Kidney (tissue), 14 donors: ENCODE results near the gene ZNF865. TPM values are rescaled to one million over a fixed set of nuclear protein-coding genes. Genes with fewer than 3 reads are reported as not detected.

Source experiments
- DNase-seq, 5 donors: peaks; one replicate each; pipeline ENCODE4 v3.0.0-alpha.2; 2013 to 2020
- FAIRE-seq: peaks from 2 replicates; lab custom pipeline; 2012; peaks lifted over from hg19 to GRCh38; lab: Jason Lieb, UNC
- H3K27ac ChIP-seq, 2 donors: one replicate each; pipeline ENCODE4 v1.7.0; 2013; ENCODE audit warnings: low read depth in 2 of 2, low read length in 2 of 2, inconsistent platforms in 1 of 2
- H3K27me3 ChIP-seq: one replicate; pipeline ENCODE4 v1.7.1; 2013; ENCODE audit warnings: low read length, inconsistent platforms; ENCODE audit not compliant: control insufficient read depth, insufficient read depth
- H3K36me3 ChIP-seq, 3 donors: one replicate each; pipeline versions ENCODE4 v1.7.0 to v1.7.1; 2013; ENCODE audit warnings: low read length in 3 of 3, control low read depth in 1 of 3, inconsistent platforms in 1 of 3; ENCODE audit not compliant: insufficient read depth in 3 of 3, control insufficient read depth in 2 of 3
- H3K4me1 ChIP-seq, 3 donors: one replicate each; pipeline versions ENCODE4 v1.7.0 to v1.7.1; 2013; ENCODE audit warnings: low read length in 3 of 3, inconsistent platforms in 1 of 3, low read depth in 1 of 3; ENCODE audit not compliant: control insufficient read depth in 2 of 3, insufficient read depth in 2 of 3
- H3K4me3 ChIP-seq, 3 donors: one replicate each; pipeline versions ENCODE4 v1.7.0 to v1.8.1; 2013; ENCODE audit warnings: low read length in 3 of 3, control low read depth in 1 of 3, inconsistent platforms in 1 of 3
- H3K9ac ChIP-seq, 3 donors: one replicate each; pipeline versions ENCODE4 v1.7.0 to v1.7.1; 2013; ENCODE audit warnings: low read length in 3 of 3, control low read depth in 1 of 3, inconsistent platforms in 1 of 3
- H3K9me3 ChIP-seq, 3 donors: one replicate each; pipeline versions ENCODE4 v1.7.0 to v1.7.1; 2013; ENCODE audit warnings: low read length in 3 of 3, control low read depth in 1 of 3, inconsistent platforms in 1 of 3; ENCODE audit not compliant: control insufficient read depth in 2 of 3, insufficient read depth in 1 of 3
- intact Hi-C: fragments of 100-400 bp; cut with DNase I; formaldehyde crosslinking; loops from one replicate; pipeline ENCODE4 v1.11.1; 2022
- polyA plus RNA-seq: library from polyadenylated mRNA; stranded (reverse); fragments of 350-450 nt; fragmentation: Illumina TruSeq; extraction: RNeasy Lipid Tissue Mini Kit (QIAGEN cat#74804); gene quantifications from one replicate; pipeline ENCODE4 v1.2.3, GENCODE V29; 2014; ENCODE audit warnings: low read depth, low replicate concordance; ENCODE audit not compliant: insufficient read depth
- total RNA-seq: library from RNA; stranded (reverse); fragmentation: NEBNext Ultra II Directional; extraction: Animal tissue kit (Norgen Biotek cat#: 25700); gene quantifications from one replicate; pipeline ENCODE4 v1.2.1, GENCODE V29; 2021
- TF ChIP-seq, protein P1 (sequence below): IDR thresholded peaks from 3 replicates; pipeline ENCODE4 v1.5.1; 2012; ENCODE audit warnings: mild to moderate bottlenecking, moderate library complexity, borderline replicate concordance; ENCODE audit not compliant: insufficient read depth; ENCODE audit errors: extremely low read depth
- donor health status: control.
- donor health status: control.
- donor health status: control.
- donor health status: control.
- donor health status: control.
- donor health status: DM: yes; HTN: yes; CAD: no.
- donor health status: Normal renal cell carcinoma (clear cell type).

Gene ZNF865
- total and polyA plus RNA-seq, 2 donors from 2014 or later = 5.8 to 17.4 TPM

- FAIRE-seq (no peak), DNase-seq (peak in 1 of 5 donors; percentile 72)
- H3K27ac ChIP-seq = peak overlapping the region; percentile 85 to 99
- H3K4me3 ChIP-seq = peak overlapping the region; percentile 56 to 98 (median 68)
- H3K27me3 ChIP-seq = no peaks in the 10 kb centered on the region
- peak overlapping the region; percentile 37 to 77 (median 48) for H3K9ac ChIP-seq
- H3K4me1 ChIP-seq = peaks cover 0 to 11% (median 3%) of the 10 kb centered on the region in 3 donors
- H3K36me3 ChIP-seq = peaks cover 0 to 3% (median 0%) of the 10 kb centered on the region in 3 donors
- H3K9me3 ChIP-seq = no peaks in the 10 kb centered on the region
- intact Hi-C loops = no loop called here
- TF ChIP-seq, protein P1, sequence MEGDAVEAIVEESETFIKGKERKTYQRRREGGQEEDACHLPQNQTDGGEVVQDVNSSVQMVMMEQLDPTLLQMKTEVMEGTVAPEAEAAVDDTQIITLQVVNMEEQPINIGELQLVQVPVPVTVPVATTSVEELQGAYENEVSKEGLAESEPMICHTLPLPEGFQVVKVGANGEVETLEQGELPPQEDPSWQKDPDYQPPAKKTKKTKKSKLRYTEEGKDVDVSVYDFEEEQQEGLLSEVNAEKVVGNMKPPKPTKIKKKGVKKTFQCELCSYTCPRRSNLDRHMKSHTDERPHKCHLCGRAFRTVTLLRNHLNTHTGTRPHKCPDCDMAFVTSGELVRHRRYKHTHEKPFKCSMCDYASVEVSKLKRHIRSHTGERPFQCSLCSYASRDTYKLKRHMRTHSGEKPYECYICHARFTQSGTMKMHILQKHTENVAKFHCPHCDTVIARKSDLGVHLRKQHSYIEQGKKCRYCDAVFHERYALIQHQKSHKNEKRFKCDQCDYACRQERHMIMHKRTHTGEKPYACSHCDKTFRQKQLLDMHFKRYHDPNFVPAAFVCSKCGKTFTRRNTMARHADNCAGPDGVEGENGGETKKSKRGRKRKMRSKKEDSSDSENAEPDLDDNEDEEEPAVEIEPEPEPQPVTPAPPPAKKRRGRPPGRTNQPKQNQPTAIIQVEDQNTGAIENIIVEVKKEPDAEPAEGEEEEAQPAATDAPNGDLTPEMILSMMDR = no peak
Observed at GRCh38 chr19:55600662-55601028, 4.8 kb upstream of the ZNF865 start.

DNA sequence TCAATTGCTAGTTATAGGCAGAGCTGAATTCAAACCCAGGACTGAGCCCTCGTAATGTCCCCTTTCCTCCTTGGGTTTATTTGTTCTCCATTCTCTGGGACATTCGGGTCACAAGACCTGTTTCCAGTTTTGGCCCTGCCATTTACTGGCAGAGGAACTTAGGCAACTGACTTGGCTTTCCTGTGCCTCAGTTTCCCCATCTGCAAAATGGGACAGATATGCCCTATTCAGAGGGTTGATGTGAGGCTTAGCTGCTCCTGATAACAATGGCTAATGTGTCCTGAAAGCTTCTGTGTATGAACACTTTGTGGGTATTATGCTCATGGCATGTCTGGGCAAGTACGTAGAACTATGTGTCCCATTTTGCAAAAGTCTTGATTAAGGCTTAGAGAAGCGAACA lies 4.4 kb upstream of the ZNF865 start:
- TF ChIP-seq, protein P1 = no peak
- DNase-seq = peak in 1 of 5 donors; percentile 57
- Histone ChIP-seq H3K9me3 (no peaks in the 10 kb centered on the region), H3K27ac (peak overlapping the region in 1 of 2 donors; percentile 99), H3K36me3 (peaks cover 0 to 3% (median 0%) of the 10 kb centered on the region in 3 donors), H3K27me3 (no peaks in the 10 kb centered on the region), H3K9ac (peak overlapping the region; percentile 37 to 77 (median 48)), H3K4me1 (peaks cover 0 to 11% (median 3%) of the 10 kb centered on the region in 3 donors), H3K4me3 (peak overlapping the region; percentile 5 to 98 (median 68))
- intact Hi-C loops = no loop called here
- no peak for FAIRE-seq

GRCh38 chr19:55602104-55603001 lies 3.1 kb upstream of the ZNF865 start:
- Histone ChIP-seq H3K27ac (no peak overlapping the region), H3K4me1 (peaks cover 0 to 20% (median 3%) of the 10 kb centered on the region in 3 donors), H3K9me3 (no peaks in the 10 kb centered on the region), H3K9ac (no peak overlapping the region), H3K36me3 (peaks cover 0 to 3% (median 0%) of the 10 kb centered on the region in 3 donors), H3K4me3 (no peak overlapping the region), H3K27me3 (no peaks in the 10 kb centered on the region)
- intact Hi-C loops = no loop called here
- FAIRE-seq = no peak
- TF ChIP-seq, protein P1 = no peak
- DNase-seq = peak in 2 of 5 donors; percentile 69 to 82
